AG10803 (cell line): ENCODE data around the gene CDH11.

ENCODE experiments used
- DNase-seq: peaks from one replicate; pipeline ENCODE4 v3.0.0; 2010; ENCODE audit warnings: low read depth
- H3K4me3 ChIP-seq: 2 replicates; pipeline ENCODE4 v1.5.1; 2011; ENCODE audit warnings: mild to moderate bottlenecking, low read length, control low read depth
- TF ChIP-seq, protein P1 (sequence below): conservative IDR thresholded peaks from 2 replicates; pipeline ENCODE4 v1.5.1; 2011; ENCODE audit warnings: mild to moderate bottlenecking, low read length, control low read depth, inconsistent platforms

CDH11 gene

GRCh38 chr16:64898159-64898558 is 223.7 kb downstream of the CDH11 start:
- no peak for DNase-seq
- TF ChIP-seq, protein P1, sequence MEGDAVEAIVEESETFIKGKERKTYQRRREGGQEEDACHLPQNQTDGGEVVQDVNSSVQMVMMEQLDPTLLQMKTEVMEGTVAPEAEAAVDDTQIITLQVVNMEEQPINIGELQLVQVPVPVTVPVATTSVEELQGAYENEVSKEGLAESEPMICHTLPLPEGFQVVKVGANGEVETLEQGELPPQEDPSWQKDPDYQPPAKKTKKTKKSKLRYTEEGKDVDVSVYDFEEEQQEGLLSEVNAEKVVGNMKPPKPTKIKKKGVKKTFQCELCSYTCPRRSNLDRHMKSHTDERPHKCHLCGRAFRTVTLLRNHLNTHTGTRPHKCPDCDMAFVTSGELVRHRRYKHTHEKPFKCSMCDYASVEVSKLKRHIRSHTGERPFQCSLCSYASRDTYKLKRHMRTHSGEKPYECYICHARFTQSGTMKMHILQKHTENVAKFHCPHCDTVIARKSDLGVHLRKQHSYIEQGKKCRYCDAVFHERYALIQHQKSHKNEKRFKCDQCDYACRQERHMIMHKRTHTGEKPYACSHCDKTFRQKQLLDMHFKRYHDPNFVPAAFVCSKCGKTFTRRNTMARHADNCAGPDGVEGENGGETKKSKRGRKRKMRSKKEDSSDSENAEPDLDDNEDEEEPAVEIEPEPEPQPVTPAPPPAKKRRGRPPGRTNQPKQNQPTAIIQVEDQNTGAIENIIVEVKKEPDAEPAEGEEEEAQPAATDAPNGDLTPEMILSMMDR, result no peak
- no peak overlapping the region for H3K4me3 ChIP-seq
